BJ (cell line): ENCODE measurements around the gene PACS2. TPM values are rescaled to one million over a fixed set of nuclear protein-coding genes. Genes with fewer than 3 reads are reported as not detected.

Experiments used
- CTCF ChIA-PET: fragments of 350-600 bp; formaldehyde crosslinking; extraction: SDS; loops from one replicate; lab custom pipeline; 2021; ENCODE audit warnings: antibody characterized with exemption, inconsistent platforms; lab: Yijun Ruan, JAX
- POLR2A ChIA-PET: fragments of 300-600 bp; sonication (Branson Sonifier 250); formaldehyde crosslinking; extraction: SDS; loops from one replicate; lab custom pipeline; 2021; ENCODE audit warnings: antibody characterized with exemption; lab: Charles Lee
- DNase-seq: peaks from one replicate; pipeline ENCODE4 v3.0.0-alpha.2; 2011; ENCODE audit warnings: low read depth
- H3K27me3 ChIP-seq: 2 replicates; pipeline ENCODE4 v1.6.0; 2011; ENCODE audit warnings: low read length; ENCODE audit not compliant: control insufficient read depth, insufficient read depth
- H3K36me3 ChIP-seq: 2 replicates; pipeline ENCODE4 v1.5.1; 2011; ENCODE audit warnings: low read length; ENCODE audit not compliant: control insufficient read depth, insufficient read depth
- H3K4me3 ChIP-seq: 2 replicates; pipeline ENCODE4 v1.5.1; 2011; ENCODE audit warnings: low read depth, mild to moderate bottlenecking, control low read depth, low read length
- polyA plus RNA-seq: library from polyadenylated mRNA; depleted of rRNA; stranded (reverse); fragments of >200 nt; gene quantifications from 2 replicates; pipeline ENCODE4 v1.2.3, GENCODE V29; 2011
- TF ChIP-seq, protein P1 (sequence below): IDR thresholded peaks from 2 replicates; pipeline ENCODE4 v1.5.1; 2011; ENCODE audit warnings: low read depth, mild to moderate bottlenecking, control low read depth, inconsistent platforms, low read length, moderate library complexity; ENCODE audit not compliant: insufficient read depth

Gene PACS2
- polyA plus RNA-seq, 1 experiment: 21.4 TPM

- CTCF ChIA-PET: interaction anchor here (2.8 kb wide), 1 partner anchor 16 kb away, joined by 10 read pairs; no protein-coding TSS in a partner anchor
- POLR2A ChIA-PET: no interaction called here
Observed at GRCh38 chr14:105386581-105387529, 72.3 kb downstream of the PACS2 start.

GRCh38 chr14:105387530-105387922 lies 73.0 kb downstream of the PACS2 start:
- Histone ChIP-seq H3K4me3 (no peak overlapping the region), H3K36me3 (peaks cover 18% of the 10 kb centered on the region), H3K27me3 (no peaks in the 10 kb centered on the region)
- ChIA-PET POLR2A (no interaction called here), CTCF (no interaction called here)
- TF ChIP-seq, protein P1, sequence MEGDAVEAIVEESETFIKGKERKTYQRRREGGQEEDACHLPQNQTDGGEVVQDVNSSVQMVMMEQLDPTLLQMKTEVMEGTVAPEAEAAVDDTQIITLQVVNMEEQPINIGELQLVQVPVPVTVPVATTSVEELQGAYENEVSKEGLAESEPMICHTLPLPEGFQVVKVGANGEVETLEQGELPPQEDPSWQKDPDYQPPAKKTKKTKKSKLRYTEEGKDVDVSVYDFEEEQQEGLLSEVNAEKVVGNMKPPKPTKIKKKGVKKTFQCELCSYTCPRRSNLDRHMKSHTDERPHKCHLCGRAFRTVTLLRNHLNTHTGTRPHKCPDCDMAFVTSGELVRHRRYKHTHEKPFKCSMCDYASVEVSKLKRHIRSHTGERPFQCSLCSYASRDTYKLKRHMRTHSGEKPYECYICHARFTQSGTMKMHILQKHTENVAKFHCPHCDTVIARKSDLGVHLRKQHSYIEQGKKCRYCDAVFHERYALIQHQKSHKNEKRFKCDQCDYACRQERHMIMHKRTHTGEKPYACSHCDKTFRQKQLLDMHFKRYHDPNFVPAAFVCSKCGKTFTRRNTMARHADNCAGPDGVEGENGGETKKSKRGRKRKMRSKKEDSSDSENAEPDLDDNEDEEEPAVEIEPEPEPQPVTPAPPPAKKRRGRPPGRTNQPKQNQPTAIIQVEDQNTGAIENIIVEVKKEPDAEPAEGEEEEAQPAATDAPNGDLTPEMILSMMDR: no peak
- no peak for DNase-seq

More at GRCh38 chr14:105386581-105387529, 72.3 kb downstream of the PACS2 start:
- H3K36me3 ChIP-seq: peaks cover 21% of the 10 kb centered on the region
- no peaks in the 10 kb centered on the region for H3K27me3 ChIP-seq
- TF ChIP-seq, protein P1: no peak
- no peak overlapping the region for H3K4me3 ChIP-seq
- no peak for DNase-seq

- H3K27me3 ChIP-seq: no peaks in the 10 kb centered on the region
- no peak for DNase-seq
- POLR2A ChIA-PET: no interaction called here
- TF ChIP-seq, protein P1: no peak
- H3K4me3 ChIP-seq: no peak overlapping the region
- CTCF ChIA-PET: interaction anchor here (1.4 to 1.5 kb wide), 2 partner anchors 14 to 140 kb away, joined by 4 read pairs; no protein-coding TSS in a partner anchor
- H3K36me3 ChIP-seq: peaks cover 16% of the 10 kb centered on the region
Observed at GRCh38 chr14:105388110-105388951, 73.8 kb downstream of the PACS2 start.

GRCh38 chr14:105388976-105389375 lies 74.4 kb downstream of the PACS2 start:
- Histone ChIP-seq H3K4me3 (no peak overlapping the region), H3K27me3 (no peaks in the 10 kb centered on the region), H3K36me3 (peaks cover 14% of the 10 kb centered on the region)
- DNase-seq: no peak
- ChIA-PET POLR2A (no interaction called here), CTCF (interaction anchor here (1.4 to 1.5 kb wide), 3 partner anchors 15 to 139 kb away, joined by 4 to 5 read pairs (median 4); no protein-coding TSS in a partner anchor)
- TF ChIP-seq, protein P1: no peak
